ENCODE measurements around the gene TDRD12. TPM values are rescaled to one million over a fixed set of nuclear protein-coding genes. Genes with fewer than 3 reads are reported as not detected.

TDRD12 gene
- total RNA-seq, 1 experiment from 2014 or later: 0.33 TPM

DNA sequence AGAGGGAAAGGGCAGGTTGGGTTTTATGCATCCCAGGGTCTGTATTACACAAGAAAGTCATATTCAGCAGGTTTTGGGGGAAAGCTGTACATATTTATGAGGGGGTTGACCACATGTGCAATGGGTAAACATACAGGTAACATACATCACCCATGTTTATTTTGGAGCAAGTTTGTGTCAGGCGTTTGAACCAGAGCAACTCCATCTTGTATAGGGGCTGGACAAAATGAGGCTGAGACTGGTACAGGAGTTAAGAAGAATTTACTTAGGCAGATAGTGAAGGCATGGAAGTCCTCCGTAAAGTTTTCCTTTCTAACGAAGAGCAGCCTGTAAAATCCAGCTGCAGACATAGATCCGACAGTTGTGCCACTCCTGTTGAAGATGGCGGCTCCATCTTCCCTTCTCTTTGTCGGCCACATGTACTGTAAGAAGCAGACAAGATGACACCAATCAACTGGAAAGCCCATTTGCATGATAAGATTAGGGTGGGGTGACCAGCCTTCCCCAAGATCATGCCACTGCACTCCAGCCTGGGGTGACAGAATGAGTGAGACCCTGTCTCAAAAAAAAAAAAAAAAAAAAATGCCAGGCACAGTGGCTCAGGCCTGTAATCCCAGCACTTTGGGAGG lies 32.6 kb upstream of the TDRD12 start:
- H3K27me3 ChIP-seq (ENCODE audit: insufficient read depth, low read depth): no peaks in the 10 kb centered on the region
- CTCF ChIA-PET: interaction anchor here (0.6 kb wide), 1 partner anchor 500 kb away, joined by 4 read pairs; no protein-coding TSS in a partner anchor
- no peak overlapping the region for H3K27ac ChIP-seq
- no peak overlapping the region for H2AFZ ChIP-seq
- no peaks in the 10 kb centered on the region for H3K36me3 ChIP-seq (ENCODE audit: low read depth)
- no peak overlapping the region for H3K4me3 ChIP-seq
- no peaks in the 10 kb centered on the region for H3K9me3 ChIP-seq (ENCODE audit: insufficient read depth, low read depth)
- peaks cover 26% of the 10 kb centered on the region for H3K4me1 ChIP-seq (replicated peaks; ENCODE audit: insufficient read depth)
- H3K79me2 ChIP-seq (ENCODE audit: low read depth): no peaks in the 10 kb centered on the region; the same call in none of the 2 replicates
- peak in 1 of 2 experiments; percentile 22 for DNase-seq
- intact Hi-C loops (cut with micrococcal nuclease; ENCODE audit: unreplicated experiment): no loop called here
- no TSS peak for BruUV-seq (replicated peaks)
- no peak for TF ChIP-seq EZH2 (IDR thresholded peaks at IDR 0.05; ENCODE audit: low read depth)
- no peak for TF ChIP-seq CTCF (conservative IDR thresholded peaks at IDR 0.05)
- no peaks in the 10 kb centered on the region for H4K20me1 ChIP-seq (ENCODE audit: insufficient read depth)
- no peak overlapping the region for H3K4me2 ChIP-seq
- no peaks in the 10 kb centered on the region for H3K9me2 ChIP-seq (ENCODE audit: insufficient read depth)
- POLR2A ChIA-PET (ENCODE audit: unreplicated experiment): no interaction called here
- peaks cover 8% of the 10 kb centered on the region; the same call in 1 of the 2 replicates for H3F3A ChIP-seq (ENCODE audit: insufficient read depth, low read depth)

DNA sequence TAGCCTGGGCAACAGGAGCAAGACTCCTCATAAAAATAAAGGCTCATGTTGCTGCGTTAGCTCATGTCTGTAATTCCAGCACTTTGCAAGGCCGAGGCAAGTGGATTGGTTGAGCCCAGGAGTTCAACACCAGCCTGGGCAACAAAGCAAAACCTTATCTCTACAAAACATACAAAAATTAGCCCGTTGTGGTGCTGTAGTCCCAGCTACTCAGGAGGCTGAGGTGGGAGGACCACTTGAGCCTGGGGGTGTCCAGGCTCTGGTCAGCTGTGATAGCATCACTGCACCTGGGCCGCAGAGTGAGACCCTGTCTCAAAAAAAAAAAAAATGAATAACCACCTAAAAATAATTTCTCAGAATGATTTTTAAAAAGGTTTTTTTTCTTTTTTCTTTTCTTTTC lies 31.9 kb upstream of the TDRD12 start:
- no peak overlapping the region for H2AFZ ChIP-seq
- no peak for DNase-seq
- H3K79me2 ChIP-seq (ENCODE audit: low read depth): peaks cover 7% of the 10 kb centered on the region
- no peaks in the 10 kb centered on the region for H3K27me3 ChIP-seq (ENCODE audit: insufficient read depth, low read depth)
- intact Hi-C loops (cut with micrococcal nuclease; ENCODE audit: unreplicated experiment): no loop called here
- H3K4me2 ChIP-seq: no peak overlapping the region
- POLR2A ChIA-PET (ENCODE audit: unreplicated experiment): no interaction called here
- H3K4me1 ChIP-seq (replicated peaks; ENCODE audit: insufficient read depth): peaks cover 19% of the 10 kb centered on the region
- no peaks in the 10 kb centered on the region for H3K36me3 ChIP-seq (ENCODE audit: low read depth)
- no peaks in the 10 kb centered on the region for H3K9me3 ChIP-seq (ENCODE audit: insufficient read depth, low read depth)
- no peak overlapping the region for H3K4me3 ChIP-seq
- H3K9me2 ChIP-seq (ENCODE audit: insufficient read depth): no peaks in the 10 kb centered on the region
- no TSS peak for BruUV-seq (replicated peaks)
- TF ChIP-seq CTCF (conservative IDR thresholded peaks at IDR 0.05): no peak
- no peak for TF ChIP-seq EZH2 (IDR thresholded peaks at IDR 0.05; ENCODE audit: low read depth)
- H3F3A ChIP-seq (ENCODE audit: insufficient read depth, low read depth): peaks cover 5% of the 10 kb centered on the region; the same call in 1 of the 2 replicates
- no peaks in the 10 kb centered on the region for H4K20me1 ChIP-seq (ENCODE audit: insufficient read depth)
- H3K27ac ChIP-seq: no peak overlapping the region
- CTCF ChIA-PET: no interaction called here

DNA sequence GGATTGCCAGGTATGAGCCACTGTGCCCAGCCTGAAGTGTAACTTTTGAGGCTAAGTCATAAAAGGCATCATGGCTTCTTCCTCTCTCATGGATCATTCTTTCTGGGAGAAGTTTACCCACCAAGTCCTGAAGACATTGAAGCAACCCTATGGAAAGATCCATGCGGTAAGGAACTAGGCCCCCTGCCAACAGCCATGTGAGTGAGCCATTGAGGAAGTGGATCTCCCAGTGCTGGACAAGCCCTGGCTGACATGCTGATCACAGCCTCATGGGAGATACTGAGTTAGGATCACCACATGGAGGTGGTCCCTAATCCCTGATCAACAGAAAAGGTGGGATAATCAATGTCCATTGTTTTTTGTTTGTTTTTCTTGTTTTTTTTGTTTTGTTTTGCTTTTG lies 31.3 kb upstream of the TDRD12 start:
- Histone ChIP-seq H3K27me3 (ENCODE audit: insufficient read depth, low read depth) (no peaks in the 10 kb centered on the region), H2AFZ (no peak overlapping the region), H4K20me1 (ENCODE audit: insufficient read depth) (no peaks in the 10 kb centered on the region), H3K36me3 (ENCODE audit: low read depth) (no peaks in the 10 kb centered on the region), H3K4me1 (replicated peaks; ENCODE audit: insufficient read depth) (peaks cover 18% of the 10 kb centered on the region), H3K9me3 (ENCODE audit: insufficient read depth, low read depth) (no peaks in the 10 kb centered on the region), H3F3A (ENCODE audit: insufficient read depth, low read depth) (peaks cover 6% of the 10 kb centered on the region; the same call in 1 of the 2 replicates), H3K27ac (no peak overlapping the region), H3K9me2 (ENCODE audit: insufficient read depth) (no peaks in the 10 kb centered on the region), H3K4me2 (no peak overlapping the region), H3K4me3 (no peak overlapping the region), H3K79me2 (ENCODE audit: low read depth) (peaks cover 13% of the 10 kb centered on the region)
- ChIA-PET POLR2A (ENCODE audit: unreplicated experiment) (no interaction called here), CTCF (no interaction called here)
- BruUV-seq (replicated peaks): no TSS peak
- no peak for DNase-seq
- intact Hi-C loops (cut with micrococcal nuclease; ENCODE audit: unreplicated experiment): no loop called here
- TF ChIP-seq CTCF (conservative IDR thresholded peaks at IDR 0.05): no peak
- TF ChIP-seq EZH2 (IDR thresholded peaks at IDR 0.05; ENCODE audit: low read depth): no peak

All from PC-9 (cell line).